Measurements from ENCODE around the gene PDIA6.

DNA sequence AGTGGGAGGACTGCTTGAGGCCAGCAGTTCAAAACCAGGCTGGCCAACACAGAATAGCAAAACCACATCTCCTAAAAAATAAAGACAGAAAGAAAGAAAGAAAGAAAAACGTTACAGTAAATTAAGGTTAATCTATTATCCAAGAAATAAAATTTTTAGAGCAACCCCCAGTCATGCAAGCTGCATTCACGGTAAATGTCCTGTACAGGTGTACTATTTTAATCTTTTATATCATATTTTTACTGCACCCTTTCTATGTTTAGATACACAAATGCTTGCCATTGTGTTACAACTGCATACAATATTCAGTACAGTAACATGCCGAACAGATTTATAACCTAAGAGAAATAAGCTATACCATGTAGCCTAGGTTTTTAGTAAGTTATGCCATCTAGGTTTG is 6.0 kb downstream of the PDIA6 start:
- TF ChIP-seq EZH2 (IDR thresholded peaks at IDR 0.05; ENCODE audit: borderline replicate concordance, insufficient read depth, low read depth, low read length, poor library complexity, severe bottlenecking) = no peak
- TF ChIP-seq CTCF (IDR thresholded peaks at IDR 0.05) = no peak

All from B cell (primary cell).